GM19238 (cell line): ENCODE data around the gene TEAD1.

Source experiments
- DNase-seq: peaks from one replicate; pipeline ENCODE4 v3.0.0; 2011; ENCODE audit warnings: low spot score; ENCODE audit not compliant: insufficient read length

TEAD1 gene

GRCh38 chr11:12706545-12707499, 32.6 kb downstream of the TEAD1 start:
- DNase-seq: no peak

- no peak for DNase-seq
These were observed 33.3 kb downstream of the TEAD1 start for GRCh38 chr11:12707500-12707880.

DNA sequence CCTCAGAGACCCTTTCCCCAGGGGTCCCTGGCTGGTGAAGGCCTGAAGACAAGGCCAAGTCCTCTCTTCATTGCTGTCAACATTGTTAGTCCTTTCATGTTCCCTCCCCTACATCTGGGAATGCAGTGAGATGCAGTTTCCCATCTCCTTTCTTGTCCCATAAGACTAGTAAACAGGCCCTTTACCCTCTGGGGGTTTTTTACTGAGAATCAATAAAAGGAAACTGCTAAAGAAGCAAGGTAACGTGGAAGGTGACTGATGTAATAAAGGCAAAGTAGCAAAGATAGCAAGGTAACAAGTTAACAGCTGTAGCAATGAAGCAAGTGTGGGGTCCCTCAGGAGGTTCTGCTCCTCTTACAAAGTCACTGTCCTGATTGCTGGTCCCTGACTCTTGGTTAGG, 37.3 kb downstream of the TEAD1 start:
- no peak for DNase-seq

DNA sequence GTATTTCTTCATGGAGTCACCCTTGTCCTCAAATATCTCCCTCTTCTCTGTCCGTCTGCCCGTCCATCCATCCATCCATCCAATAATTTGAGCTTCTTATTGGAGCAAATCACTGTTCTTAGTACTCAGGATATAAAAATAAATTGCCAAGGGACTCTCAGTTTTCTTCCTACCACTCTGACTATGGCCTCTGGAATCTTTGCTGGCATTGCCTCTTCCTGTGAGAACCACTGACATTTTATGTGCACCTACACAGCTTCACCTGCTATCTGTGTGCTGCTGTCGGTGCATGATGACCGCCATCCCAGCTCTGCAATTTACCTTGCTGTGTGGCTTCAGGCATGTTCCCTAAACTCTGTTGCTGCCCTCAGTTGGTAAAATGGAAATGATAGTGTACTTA, 37.9 kb downstream of the TEAD1 start:
- no peak for DNase-seq

DNA sequence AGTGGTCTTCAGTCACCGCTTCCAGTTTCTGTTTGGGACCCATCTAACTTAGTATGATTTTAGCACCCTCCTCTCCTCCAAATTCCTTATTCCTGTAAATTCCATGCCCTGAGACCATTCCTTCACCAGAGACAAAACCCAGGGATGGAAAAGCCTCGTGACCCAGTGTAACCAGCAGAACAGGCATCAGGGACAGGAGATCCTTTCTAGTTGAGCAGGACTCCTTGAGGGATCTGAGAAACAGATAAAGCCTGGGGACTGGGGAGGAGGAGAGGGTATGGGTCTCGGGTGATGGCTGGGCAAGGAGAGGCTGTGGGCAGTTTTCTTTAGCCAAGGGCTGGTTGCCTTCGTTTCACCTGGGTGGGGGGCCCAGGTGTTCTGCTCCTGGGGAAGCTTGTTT, 40.9 kb downstream of the TEAD1 start:
- no peak for DNase-seq

- DNase-seq: no peak
These were observed 41.7 kb downstream of the TEAD1 start for GRCh38 chr11:12715941-12716340.

DNA sequence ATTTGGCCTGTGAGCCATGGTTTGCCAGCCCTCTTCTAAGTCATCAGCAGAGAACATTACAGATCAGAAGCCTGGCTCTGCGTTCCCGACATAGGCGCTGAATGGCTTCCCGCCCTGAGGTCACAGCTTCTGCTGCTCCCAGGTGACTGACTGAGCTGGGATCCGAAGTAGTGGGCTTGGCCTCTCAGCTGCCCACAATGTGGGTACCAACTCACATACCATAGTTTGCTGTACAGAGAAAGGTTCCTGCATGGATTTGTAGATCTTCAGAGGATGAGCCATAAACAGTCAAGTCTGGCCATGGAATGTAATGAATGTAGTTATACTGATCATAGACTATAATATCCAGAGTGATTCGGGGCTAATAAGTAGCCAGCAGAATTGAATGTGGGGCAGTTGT, 42.6 kb downstream of the TEAD1 start:
- no peak for DNase-seq

DNA sequence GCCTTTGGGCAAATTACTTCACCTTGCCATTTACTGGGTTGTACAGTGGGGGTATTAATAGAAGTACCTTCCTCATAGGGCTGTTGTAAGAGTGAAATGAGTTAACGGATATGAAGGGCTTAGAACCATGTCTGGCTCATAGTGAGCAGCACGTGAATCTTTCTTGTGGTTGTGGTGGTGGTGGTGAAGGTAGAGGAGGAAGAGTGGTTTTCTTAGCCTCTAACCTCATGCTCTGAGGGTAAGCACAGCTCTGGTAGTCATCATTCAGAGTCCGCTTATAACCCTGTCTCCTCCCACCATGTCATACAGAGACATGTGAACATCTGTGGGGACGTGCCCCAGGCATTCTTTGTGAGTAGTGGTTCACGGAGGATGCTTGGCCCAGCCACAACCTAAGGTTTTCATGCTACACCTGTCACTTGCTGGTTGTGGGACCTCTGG, 43.6 kb downstream of the TEAD1 start:
- DNase-seq: no peak

- DNase-seq: no peak
These were observed 45.0 kb downstream of the TEAD1 start for GRCh38 chr11:12719221-12719620.

DNA sequence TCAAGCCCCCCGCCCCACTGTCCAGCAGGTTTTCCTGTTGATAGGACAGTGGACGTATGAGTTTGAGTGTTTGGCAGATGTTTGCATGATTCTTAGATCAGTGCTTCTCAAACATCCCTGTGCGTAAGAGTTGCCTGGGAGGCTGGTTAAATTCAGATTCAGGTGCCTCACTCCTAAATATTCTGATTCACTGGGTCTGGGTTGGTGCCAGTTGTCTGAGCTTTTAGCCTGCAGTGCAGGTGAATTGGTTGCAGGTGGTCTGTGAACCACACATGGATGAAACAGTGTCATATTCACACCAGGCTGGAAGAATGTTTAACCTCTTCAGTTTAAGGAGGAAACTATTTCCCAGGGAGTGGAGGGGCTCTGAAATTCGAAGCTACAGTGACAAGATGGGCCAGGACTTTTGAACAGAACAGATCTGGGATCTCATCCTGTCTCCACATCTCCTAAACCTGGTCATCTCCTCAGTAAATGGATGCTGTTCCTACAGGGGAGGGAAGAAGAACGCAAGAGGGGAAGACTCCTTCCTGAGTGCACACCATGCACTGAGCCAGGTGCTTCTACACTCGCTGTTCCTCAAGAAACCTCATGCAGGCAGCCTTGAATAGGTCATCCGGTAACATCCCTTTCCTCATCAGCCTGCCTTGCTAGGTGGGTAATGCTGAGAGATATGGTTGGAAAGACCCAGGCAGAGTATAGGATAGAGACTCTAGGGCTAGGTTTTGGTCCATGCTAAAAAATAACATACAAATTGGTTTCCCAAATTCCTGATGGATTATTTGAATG, 47.8 kb downstream of the TEAD1 start:
- no peak for DNase-seq

- no peak for DNase-seq
These were observed 49.4 kb downstream of the TEAD1 start for GRCh38 chr11:12723421-12724300.

- no peak for DNase-seq
These were observed 50.3 kb downstream of the TEAD1 start for GRCh38 chr11:12724301-12725054.

DNA sequence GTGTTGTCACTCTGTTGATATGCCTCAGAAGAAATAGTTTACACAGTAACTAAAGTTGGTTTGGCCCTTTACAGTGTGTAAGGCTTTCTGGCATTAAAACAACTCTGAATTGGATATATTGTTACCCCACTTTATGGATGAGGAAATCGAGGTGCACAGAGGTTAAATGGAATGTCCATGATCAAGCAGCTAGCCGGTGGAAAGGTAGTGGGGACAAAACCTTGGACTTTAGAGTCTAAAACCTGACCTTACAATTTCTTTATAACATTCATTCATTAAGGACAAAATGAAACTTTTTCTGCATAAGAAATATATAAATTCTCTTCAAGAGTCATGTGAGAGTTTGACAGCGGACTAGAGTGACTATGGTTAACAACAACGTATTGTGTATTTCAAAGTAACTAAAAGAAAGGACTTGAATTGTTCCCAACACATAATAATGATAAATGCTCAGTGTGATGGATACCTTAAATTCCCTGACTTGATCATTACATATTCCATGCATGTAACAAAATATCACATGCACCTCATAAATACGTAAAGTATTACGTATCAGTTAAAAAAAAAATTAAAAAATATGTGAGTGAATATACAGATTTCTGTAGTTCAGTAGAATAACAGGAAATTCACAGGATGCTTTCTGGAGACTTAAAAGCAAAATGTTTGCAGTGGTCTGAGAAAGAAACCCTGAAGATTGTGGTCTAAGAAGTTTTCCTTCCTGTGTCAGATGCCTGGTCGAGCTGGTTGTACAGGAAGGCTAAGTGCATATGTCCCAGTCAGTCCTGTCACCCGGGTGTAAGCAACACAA, 51.0 kb downstream of the TEAD1 start:
- no peak for DNase-seq

DNA sequence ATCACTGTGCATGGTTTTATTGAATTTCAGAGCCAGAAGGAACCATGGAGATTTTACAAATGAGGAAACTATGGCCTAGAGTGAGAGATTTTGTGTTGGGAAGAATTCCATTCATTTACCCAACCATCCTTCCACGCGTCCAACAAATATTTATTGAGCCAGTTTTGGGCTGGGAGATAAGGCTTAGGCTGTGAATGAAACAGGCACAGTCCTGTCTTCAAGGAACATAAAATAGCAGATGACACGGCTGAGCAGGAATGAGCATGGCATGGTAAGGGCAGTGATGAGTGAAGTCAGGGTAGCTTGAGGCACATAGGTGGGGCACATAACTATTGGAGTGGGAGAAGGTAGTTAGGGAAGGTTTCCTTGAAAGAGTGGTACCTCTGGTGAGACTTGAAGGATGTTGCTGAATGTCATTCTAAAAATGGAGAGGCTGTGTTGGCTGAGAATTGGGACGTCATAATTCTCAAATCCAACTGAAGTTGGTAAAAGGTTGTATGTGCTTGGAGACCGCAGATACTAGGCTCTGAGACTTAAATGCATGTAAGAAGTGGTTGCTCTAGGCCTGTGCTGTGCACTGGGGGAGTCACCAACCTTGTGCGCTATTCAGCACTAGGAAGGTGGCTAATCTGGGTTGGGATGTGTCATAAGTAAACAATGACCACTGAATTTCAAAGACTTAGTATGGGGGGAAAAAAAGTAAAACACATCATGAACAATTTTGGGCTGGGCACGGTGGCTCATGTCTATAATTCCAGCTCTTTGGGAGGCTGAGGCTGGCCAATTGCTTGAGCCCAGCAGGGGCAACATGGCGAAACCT, 51.9 kb downstream of the TEAD1 start:
- no peak for DNase-seq

GRCh38 chr11:12727563-12728211, 53.5 kb downstream of the TEAD1 start:
- DNase-seq: no peak

DNA sequence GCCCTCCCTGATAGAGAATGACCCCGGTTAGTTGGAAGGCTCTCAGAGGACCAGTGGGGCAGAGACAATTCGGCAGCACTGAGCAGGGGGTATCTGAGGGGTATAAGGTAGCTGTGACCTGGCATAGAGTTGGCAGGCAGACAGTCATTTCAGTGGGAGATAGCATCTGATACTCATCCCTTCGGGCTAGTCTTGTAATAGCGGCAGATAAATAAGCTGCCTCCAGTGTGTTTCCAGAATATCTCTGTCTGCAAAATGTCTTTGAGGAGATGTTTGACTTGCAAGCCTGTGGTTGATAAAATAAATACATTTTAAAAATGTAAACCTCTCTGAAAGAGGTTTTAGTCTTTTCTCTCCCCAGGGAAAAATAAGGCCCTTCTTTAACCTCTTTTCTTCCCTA, 54.2 kb downstream of the TEAD1 start:
- no peak for DNase-seq

DNA sequence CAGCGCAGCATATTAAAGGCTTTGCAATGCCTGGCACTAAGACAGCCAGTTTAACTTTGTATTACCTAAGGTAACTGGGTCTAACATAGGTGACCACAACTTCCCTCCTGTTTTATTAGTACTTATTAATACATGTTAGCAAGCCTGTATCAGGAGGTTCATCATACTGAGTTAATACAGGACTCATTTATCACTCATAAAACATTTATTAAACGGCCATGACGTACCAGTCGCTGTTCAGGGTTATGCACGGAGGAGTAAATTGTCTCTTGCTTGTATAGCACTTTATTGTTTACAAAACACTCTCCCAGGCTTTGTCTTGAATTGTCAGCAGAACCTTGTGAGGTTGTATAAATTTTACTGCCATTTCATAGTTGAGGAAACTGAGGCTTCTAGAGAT, 55.7 kb downstream of the TEAD1 start:
- no peak for DNase-seq

DNA sequence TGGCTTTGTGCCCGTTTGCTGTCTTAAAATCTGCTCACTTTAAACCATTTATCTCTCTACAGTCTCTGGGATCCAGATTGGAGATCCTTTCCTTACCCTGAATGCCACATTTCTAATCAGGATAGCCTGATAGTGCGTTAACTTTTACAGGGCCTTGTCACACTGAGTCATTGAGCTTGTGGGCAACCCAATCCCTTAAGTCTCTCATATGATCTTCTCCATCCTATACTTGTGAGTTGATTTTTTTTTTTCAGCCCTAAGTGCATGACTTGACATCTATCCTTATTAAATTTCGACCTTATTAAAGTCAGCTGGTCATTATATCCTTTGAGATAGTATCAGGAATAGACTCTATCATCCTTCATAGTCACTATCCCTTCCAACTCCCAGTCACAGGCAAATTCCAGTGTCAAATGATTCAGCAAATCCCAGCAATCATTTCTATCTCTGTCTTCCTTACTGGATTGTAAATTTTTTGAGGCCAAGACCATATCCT, 57.7 kb downstream of the TEAD1 start:
- DNase-seq: no peak
